NCI-H2196 treated with DMSO at 0.1 percent for 48 hours (cell line): ENCODE data around the gene CCDC88C.

Experiments used
- DNase-seq: peaks from one replicate; lab custom pipeline; 2025; ENCODE audit not compliant: unreplicated experiment; lab: John Stamatoyannopoulos, UW

CCDC88C gene

GRCh38 chr14:91367173-91368171, 50.1 kb downstream of the CCDC88C start:
- no peak for DNase-seq

DNA sequence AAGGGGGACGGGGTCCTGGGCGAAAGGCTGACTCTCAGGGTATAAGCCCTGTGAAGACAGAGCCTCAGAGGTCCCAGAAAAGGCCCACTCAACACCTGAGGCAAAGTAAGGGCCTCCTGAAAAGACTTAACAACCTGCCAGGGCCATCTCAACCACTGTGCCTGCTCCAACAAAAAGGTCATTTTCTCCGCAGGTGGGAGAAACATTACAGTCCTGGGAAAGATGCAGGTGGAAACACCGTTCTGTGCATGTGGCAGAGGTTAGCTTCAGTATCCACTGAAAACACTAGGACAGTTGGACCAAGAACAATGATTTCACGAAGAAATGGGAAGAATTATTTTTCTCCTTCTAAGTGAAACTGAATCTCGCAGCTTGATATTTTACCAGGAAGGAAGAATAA, 50.9 kb downstream of the CCDC88C start:
- no peak for DNase-seq

DNA sequence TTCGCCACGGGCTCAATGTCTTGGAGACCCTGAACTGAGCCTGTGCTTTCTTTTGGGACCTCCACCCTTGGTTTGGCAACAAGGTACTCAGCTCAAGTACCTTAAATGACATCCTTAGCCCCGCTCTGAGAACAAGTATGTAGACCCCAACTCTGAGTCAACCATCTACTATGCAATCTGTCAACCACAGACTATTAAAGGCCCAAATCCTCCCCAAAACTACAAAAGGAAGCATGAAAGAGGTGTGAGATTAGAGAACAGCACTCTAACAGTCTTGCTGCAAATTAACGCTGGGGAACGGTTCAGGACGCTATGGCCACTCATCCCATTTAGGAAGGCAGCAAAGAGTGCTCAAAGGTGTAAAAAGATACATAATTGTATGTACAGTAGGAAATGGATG, 52.1 kb downstream of the CCDC88C start:
- no peak for DNase-seq

DNA sequence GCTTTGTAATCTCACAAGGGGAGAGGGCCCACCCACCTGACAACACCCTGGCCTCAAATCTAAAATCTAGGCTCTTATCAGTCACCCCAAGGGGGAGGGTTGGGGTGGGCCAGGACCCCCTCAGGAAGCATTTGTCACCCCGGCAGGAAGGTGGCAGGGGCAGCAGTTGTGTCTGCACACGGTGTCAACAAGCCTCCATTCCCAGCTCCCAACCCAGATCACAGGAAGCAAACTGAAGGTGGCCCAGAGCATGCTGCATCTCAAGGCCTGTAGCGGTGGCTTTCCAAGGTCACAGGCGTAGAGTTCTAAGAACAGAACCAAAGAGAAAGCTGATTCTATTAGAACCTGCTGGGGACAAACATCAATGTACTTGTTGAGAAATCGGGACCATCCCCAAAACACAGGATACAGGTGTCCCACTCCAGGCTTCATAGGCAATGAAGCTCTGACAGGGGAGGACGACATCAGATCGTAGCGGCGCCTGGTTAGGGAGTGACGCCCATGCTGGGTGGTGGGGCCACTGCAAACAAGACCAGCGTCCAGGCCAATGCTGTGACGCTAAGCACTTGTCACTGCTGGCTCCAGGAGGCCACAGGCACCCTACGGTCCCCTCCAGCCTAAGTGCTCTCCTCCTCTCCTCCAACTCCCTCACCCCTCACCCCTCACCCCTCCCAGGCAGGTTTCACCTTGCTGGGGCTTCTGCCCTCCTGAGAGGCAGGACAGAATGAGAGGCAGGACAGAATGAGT, 52.9 kb downstream of the CCDC88C start:
- no peak for DNase-seq

GRCh38 chr14:91363776-91364523, 53.7 kb downstream of the CCDC88C start:
- DNase-seq = no peak

DNA sequence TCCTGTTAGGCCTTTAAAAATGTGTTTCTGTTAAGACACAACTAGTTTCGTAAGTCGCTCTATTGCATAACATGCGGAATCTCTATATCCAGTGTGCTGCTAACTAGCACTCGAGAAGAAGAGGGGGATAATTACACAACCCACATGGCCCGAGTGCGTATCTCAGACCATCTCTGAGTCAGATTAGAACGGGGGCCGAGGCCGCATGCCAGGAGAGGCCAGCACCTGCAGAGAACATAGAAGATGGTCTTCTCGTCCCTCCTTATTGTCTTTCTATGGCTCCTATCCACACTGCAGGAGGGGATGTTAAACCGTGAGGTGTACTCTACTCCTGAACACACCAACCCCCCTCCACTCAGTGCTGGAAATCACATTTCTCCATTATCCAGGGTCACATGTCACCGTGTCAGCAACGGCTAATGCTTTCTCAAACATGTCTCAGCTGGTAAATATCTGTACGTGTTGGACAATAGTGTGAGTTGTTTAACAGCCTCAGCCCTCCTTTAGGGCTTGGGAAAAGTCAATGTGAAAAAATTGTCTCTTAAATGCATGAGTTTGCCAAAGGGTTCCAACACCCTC, 56.3 kb downstream of the CCDC88C start:
- DNase-seq = no peak

DNA sequence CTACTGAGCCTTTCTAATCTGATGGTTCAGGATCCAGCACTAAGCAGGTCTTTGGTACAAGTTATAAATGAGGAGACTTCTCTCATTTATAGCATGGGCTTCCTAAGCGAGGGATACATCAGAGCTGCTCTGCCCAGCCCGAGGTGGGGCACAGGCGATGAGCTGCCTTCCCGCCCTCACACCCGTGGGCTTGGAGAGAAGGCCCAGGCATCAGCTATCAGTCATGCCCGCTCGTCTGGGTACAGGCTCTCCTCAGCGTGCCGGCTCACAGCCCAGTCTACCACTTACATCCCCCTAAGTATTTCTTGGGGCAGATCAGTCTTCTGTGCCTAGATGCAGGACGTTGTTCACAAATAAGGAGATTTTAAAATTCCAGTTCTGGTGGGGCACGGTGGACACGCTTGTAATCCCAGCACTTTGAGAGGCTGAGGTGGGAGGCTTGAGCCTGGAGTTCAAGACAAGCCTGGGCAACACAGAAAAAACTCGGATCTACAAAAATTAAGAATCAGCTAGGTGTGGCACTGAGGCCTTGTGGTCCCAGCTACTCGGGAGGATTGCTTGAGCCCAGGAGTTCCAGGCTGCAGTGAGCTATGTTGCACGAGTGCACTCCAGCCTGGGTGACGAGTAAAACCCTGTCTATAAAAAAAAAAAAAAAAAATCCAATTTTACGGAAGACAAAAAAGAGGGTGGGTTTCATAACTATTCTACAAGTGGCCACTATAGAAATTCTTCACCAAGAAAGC, 57.0 kb downstream of the CCDC88C start:
- no peak for DNase-seq

DNA sequence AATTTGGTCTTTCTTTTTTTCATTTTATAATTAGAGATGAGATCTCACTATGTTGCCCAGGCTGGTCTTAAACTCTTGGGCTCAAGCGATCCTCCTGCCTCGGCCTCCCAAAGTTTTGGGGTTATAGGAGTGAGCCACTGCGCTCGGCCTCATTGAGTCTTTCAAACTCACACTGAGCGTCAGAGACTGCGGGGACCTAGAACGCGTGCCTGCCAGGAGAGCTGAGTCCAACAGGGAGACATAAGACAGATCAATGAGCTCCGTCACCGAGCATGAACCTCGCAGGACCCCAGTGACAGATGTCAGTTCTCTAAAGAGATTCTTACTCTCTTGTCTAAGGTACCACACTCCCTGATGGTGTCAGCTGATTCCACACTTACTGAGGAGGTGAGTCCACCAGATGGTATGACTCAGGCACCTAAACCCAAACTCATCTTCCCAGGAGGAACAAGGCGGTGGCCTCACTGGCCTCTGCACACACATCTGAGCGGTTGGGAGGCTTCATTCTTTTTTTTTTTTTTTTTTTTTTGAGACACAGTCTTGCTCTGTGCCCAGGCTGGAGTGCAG, 58.9 kb downstream of the CCDC88C start:
- DNase-seq = no peak

DNA sequence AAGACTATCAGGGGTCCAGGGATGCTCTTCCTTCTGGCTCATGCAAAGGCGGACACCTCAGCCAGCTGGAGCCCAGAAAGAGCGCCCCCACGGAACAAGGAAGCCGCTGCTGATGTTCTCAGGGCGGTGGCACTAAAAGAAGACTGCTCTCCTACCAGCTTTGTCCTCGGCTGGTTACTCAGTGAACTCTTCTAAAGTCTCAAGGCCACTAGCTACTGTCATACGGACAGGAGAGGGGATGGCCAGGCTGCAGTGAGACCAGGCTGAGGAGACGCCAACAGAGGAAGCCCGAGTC, 59.6 kb downstream of the CCDC88C start:
- DNase-seq = no peak

- no peak for DNase-seq
Measured at GRCh38 chr14:91357272-91358024, 60.2 kb downstream of the CCDC88C start.

DNA sequence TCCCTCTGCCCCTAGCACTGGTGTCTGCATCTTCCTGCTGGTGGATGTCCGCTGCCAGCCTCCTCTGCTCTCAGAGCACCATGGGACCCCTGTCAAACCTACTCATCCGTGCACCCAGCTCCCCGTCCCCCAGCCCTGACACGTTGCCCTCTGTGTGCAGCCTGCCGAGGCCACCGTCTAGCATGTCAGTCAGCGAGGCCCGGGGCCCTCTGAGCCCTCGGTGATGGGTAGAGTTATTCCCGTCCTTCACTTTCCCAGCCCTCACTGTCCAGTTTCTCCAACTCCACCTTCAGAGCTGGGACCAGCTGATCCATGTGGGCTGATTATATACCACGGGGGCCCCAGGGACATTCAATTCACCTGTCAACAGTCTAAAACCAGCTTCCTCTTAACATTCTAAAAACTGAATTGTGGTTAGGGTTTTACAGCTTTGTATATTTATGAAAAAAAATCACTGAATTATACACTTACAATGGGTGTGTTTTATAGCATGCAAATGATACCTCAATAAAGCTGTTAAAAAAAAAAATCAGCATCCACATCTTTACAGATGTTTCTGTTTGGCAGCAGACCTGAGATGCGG, 61.3 kb downstream of the CCDC88C start:
- DNase-seq = no peak

DNA sequence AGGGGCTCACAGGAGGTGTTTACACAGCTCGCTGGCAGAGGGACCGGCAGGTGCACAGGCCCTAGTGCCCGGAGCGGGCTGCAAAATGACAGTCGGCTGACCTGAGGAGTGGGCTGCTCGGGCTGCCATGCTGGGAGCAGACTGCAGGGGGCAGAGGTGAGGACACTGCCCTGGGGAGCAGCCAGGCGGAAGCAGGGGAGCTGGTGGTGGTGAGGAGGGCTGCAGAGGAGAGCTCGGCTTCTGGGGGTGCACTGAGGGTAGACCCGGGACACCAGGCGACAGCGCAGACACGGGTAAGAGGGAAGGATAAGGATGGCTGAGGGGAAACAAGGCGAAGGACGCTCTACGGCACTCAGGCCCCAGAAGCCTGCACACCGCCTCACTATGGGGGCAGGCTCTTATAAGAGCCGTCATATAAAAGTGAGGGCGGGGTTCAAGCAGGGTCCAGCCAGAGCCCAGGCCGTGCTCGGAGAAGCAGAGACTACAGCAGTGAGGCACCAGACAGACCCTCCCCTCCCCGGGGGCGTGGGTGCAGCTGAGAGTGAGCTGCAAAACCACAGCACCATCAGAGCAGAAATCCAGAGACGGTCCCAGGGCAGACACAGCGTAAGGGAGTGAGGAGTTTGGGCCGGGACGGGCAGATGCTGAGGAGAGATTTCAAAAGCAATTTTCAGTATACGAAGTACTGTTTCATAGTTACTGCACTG, 62.5 kb downstream of the CCDC88C start:
- no peak for DNase-seq

- DNase-seq = no peak
Measured at GRCh38 chr14:91354221-91354916, 63.3 kb downstream of the CCDC88C start.

GRCh38 chr14:91352728-91353692, 64.6 kb downstream of the CCDC88C start:
- no peak for DNase-seq

DNA sequence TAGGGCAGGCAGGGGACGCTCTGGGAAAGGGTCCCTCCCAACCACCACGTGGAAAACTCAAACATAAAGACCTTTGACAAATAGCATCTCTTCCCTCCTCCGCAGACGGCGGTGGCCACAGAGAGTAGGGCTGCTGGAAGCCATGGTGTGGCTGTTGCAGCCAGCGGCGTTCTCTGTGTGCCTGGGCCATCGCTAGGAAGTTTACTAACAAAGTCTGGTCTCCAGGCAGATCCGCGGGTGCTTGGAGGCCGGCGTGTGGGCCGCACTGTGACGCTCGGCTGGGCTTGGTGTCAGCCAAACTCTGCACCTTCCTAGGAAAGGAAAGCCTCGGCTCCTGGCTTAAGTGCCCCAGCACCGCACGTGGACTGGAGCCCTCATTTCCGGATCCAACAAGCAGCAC, 65.6 kb downstream of the CCDC88C start:
- no peak for DNase-seq

GRCh38 chr14:91351512-91351862, 66.1 kb downstream of the CCDC88C start:
- no peak for DNase-seq
